ENCODE data around the gene ADAMTSL1. TPM values are rescaled to one million over a fixed set of nuclear protein-coding genes. Genes with fewer than 3 reads are reported as not detected.

The ADAMTSL1 gene
- total RNA-seq, 1 experiment from 2014 or later, result 0.94 TPM

GRCh38 chr9:18857769-18858168 is 383.8 kb downstream of the ADAMTSL1 start:
- H3K27me3 Mint-ChIP-seq (ENCODE audit: low read depth), result no peaks in the 10 kb centered on the region
- POLR2A ChIA-PET, result no interaction called here
- ATAC-seq (no peak), DNase-seq (ENCODE audit: low spot score) (no peak)
- no peaks in the 10 kb centered on the region for H3K36me3 Mint-ChIP-seq
- TF ChIP-seq ERG (CRISPR knock-in tag; IDR thresholded peaks at IDR 0.05), result no peak
- no peak overlapping the region for H3K27ac Mint-ChIP-seq
- H3K4me1 Mint-ChIP-seq, result peaks cover 15% of the 10 kb centered on the region
- peaks cover 8% of the 10 kb centered on the region; the same call in 1 of the 2 replicates for H3K9me3 Mint-ChIP-seq
- CTCF ChIA-PET, result no interaction called here
- no peak overlapping the region for H3K4me3 Mint-ChIP-seq

GRCh38 chr9:18861609-18862544 is 387.9 kb downstream of the ADAMTSL1 start:
- DNase-seq (ENCODE audit: low spot score) (peak; percentile 38), ATAC-seq (peak; percentile 95)
- Mint-ChIP-seq H3K4me3 (no peak overlapping the region), H3K36me3 (no peaks in the 10 kb centered on the region), H3K27ac (no peak overlapping the region), H3K4me1 (peaks cover 15% of the 10 kb centered on the region), H3K27me3 (ENCODE audit: low read depth) (no peaks in the 10 kb centered on the region), H3K9me3 (no peaks in the 10 kb centered on the region)
- TF ChIP-seq NFATC4 (CRISPR knock-in tag; IDR thresholded peaks at IDR 0.05), result no peak
- TF ChIP-seq E2F1 (CRISPR knock-in tag; IDR thresholded peaks at IDR 0.05), result no peak
- TF ChIP-seq FOXP4 (CRISPR knock-in tag; IDR thresholded peaks at IDR 0.05), result no peak
- TF ChIP-seq RORB (CRISPR knock-in tag; IDR thresholded peaks at IDR 0.05), result no peak
- no peak for TF ChIP-seq MLX (CRISPR knock-in tag; IDR thresholded peaks at IDR 0.05)
- peak; percentile 45; the same call in 1 of the 2 replicates for TF ChIP-seq PRDM15 (CRISPR knock-in tag; IDR thresholded peaks at IDR 0.05)
- no peak for TF ChIP-seq ZNF512 (CRISPR knock-in tag; IDR thresholded peaks at IDR 0.05; ENCODE audit: borderline replicate concordance)
- TF ChIP-seq PRRX2 (CRISPR knock-in tag; IDR thresholded peaks at IDR 0.05), result no peak
- ChIA-PET POLR2A (no interaction called here), CTCF (interaction anchor here (0.9 to 2.4 kb wide), 3 partner anchors 38 to 167 kb away, joined by 3 to 6 read pairs (median 4); no protein-coding TSS in a partner anchor)
